Naive thymus-derived CD4-positive, alpha-beta T cell (primary cell): ENCODE measurements around the gene PLIN4. TPM values are rescaled to one million over a fixed set of nuclear protein-coding genes. Genes with fewer than 3 reads are reported as not detected.

Experiments
- ATAC-seq: fragments of 150-1000 bp; cut with Tn5 transposase; 2 replicates; pipeline ENCODE4 v1.10.0; 2021; ENCODE audit warnings: mild to moderate bottlenecking, moderate library complexity
- CTCF ChIA-PET: fragments of 350-600 bp; sonication (Branson Sonifier 250); formaldehyde crosslinking; loops from one replicate; lab custom pipeline; 2021; ENCODE audit warnings: antibody characterized with exemption; lab: Charles Lee
- POLR2A ChIA-PET: fragments of 350-600 bp; sonication (Branson Sonifier 250); formaldehyde crosslinking; loops from one replicate; lab custom pipeline; 2021; ENCODE audit warnings: antibody characterized with exemption, inconsistent platforms; lab: Charles Lee
- DNase-seq, 9 donors: peaks; one replicate each; pipeline versions ENCODE4 v3.0.0 to v3.0.0-alpha.2; 2020 to 2022; ENCODE audit warnings: mixed read lengths in 1 of 9
- H3K27ac ChIP-seq: one replicate; pipeline ENCODE4 v1.7.0; 2013; ENCODE audit warnings: mild to moderate bottlenecking, low read depth, low read length, moderate library complexity
- H3K27me3 ChIP-seq, 2 donors: one replicate each; pipeline ENCODE4 v1.7.0; 2013; ENCODE audit warnings: low read length in 2 of 2, mild to moderate bottlenecking in 2 of 2, moderate library complexity in 2 of 2; ENCODE audit not compliant: control insufficient read depth in 2 of 2, insufficient read depth in 2 of 2
- H3K36me3 ChIP-seq, 3 experiments: 1 replicate in 2 of 3; 2 replicates in 1 of 3; pipeline ENCODE4 v1.7.0; 2013; ENCODE audit warnings: low read length in 3 of 3, mild to moderate bottlenecking in 3 of 3, moderate library complexity in 1 of 3; ENCODE audit not compliant: insufficient read depth in 3 of 3, control insufficient read depth in 2 of 3
- H3K4me1 ChIP-seq, 2 donors: one replicate each; pipeline ENCODE4 v1.7.0; 2013; ENCODE audit warnings: low read length in 2 of 2, mild to moderate bottlenecking in 2 of 2, moderate library complexity in 1 of 2; ENCODE audit not compliant: control insufficient read depth in 2 of 2, insufficient read depth in 2 of 2
- H3K4me3 ChIP-seq: 2 replicates; pipeline ENCODE4 v1.7.0; 2013; ENCODE audit warnings: mild to moderate bottlenecking, low read length
- H3K9me3 ChIP-seq, 3 experiments: 1 replicate in 2 of 3; 2 replicates in 1 of 3; pipeline ENCODE4 v1.7.0; 2013; ENCODE audit warnings: low read length in 3 of 3; ENCODE audit not compliant: control insufficient read depth in 2 of 3
- H3K27ac Mint-ChIP-seq, 9 donors: one replicate each; pipeline ENCODE4 v1.8.0; 2020 to 2022; ENCODE audit warnings: mixed read lengths in 9 of 9, mild to moderate bottlenecking in 8 of 9, moderate library complexity in 5 of 9, inconsistent platforms in 2 of 9
- H3K27me3 Mint-ChIP-seq, 5 donors: one replicate each; pipeline ENCODE4 v1.8.0; 2021 to 2022; ENCODE audit warnings: mixed read lengths in 5 of 5, mild to moderate bottlenecking in 1 of 5
- H3K36me3 Mint-ChIP-seq, 5 donors: one replicate each; pipeline ENCODE4 v1.8.0; 2020 to 2022; ENCODE audit warnings: mixed read lengths in 5 of 5, mild to moderate bottlenecking in 3 of 5, inconsistent platforms in 1 of 5
- H3K4me1 Mint-ChIP-seq, 7 donors: one replicate each; pipeline ENCODE4 v1.8.0; 2020 to 2022; ENCODE audit warnings: mixed read lengths in 7 of 7, mild to moderate bottlenecking in 3 of 7, inconsistent platforms in 1 of 7
- H3K4me3 Mint-ChIP-seq, 10 donors: one replicate each; pipeline ENCODE4 v1.8.0; 2020 to 2022; ENCODE audit warnings: mild to moderate bottlenecking in 10 of 10, mixed read lengths in 10 of 10, moderate library complexity in 6 of 10, inconsistent platforms in 2 of 10
- H3K9me3 Mint-ChIP-seq, 11 donors: one replicate each; pipeline ENCODE4 v1.8.0; 2020 to 2022; ENCODE audit warnings: mixed read lengths in 11 of 11, mild to moderate bottlenecking in 4 of 11, inconsistent platforms in 1 of 11, moderate library complexity in 1 of 11
- intact Hi-C, 2 donors: fragments of 100-400 bp; cut with micrococcal nuclease; formaldehyde crosslinking; loops; one replicate each; pipeline ENCODE4 v1.15.1; 2023
- polyA plus RNA-seq, 2 donors: library from polyadenylated mRNA; unstranded; fragments of 300-500 nt; fragmentation: Illumina TruSeq; gene quantifications; one replicate each; pipeline ENCODE4 v1.2.3, GENCODE V29; 2021
- total RNA-seq, 6 experiments: library from RNA in 5 of 6; stranded (reverse) in 5 of 6; gene quantifications; 1 replicate in 5 of 6; 2 replicates in 1 of 6; pipeline ENCODE4 v1.2.3 and lab custom pipeline; 2021 to 2026

Gene PLIN4
- total and polyA plus RNA-seq, 7 experiments from 2014 or later: 0.08 to 0.24 (median 0.11) TPM; not detected in 2

- Histone ChIP-seq H3K9me3 (no peaks in the 10 kb centered on the region), H3K4me1 (no peaks in the 10 kb centered on the region), H3K27ac (no peak overlapping the region), H3K4me3 (no peak overlapping the region), H3K27me3 (no peaks in the 10 kb centered on the region), H3K36me3 (no peaks in the 10 kb centered on the region)
- Mint-ChIP-seq H3K9me3 (peaks cover 0 to 6% (median 0%) of the 10 kb centered on the region in 11 donors), H3K27me3 (peaks cover 0 to 25% (median 6%) of the 10 kb centered on the region in 5 donors), H3K36me3 (peaks cover 0 to 4% (median 0%) of the 10 kb centered on the region in 5 donors), H3K27ac (no peak overlapping the region), H3K4me3 (no peak overlapping the region), H3K4me1 (peaks cover 0 to 10% (median 0%) of the 10 kb centered on the region in 7 donors)
- ATAC-seq: no peak
- ChIA-PET POLR2A (no interaction called here), CTCF (no interaction called here)
- DNase-seq: no peak
- intact Hi-C loops: no loop called here
Measured at GRCh38 chr19:4554717-4555116, 36.4 kb upstream of the PLIN4 start.

GRCh38 chr19:4553775-4554174 is 35.5 kb upstream of the PLIN4 start:
- peaks cover 0 to 4% (median 0%) of the 10 kb centered on the region in 5 donors for H3K36me3 Mint-ChIP-seq
- ChIA-PET POLR2A (no interaction called here), CTCF (no interaction called here)
- H3K4me1 ChIP-seq: no peaks in the 10 kb centered on the region
- peaks cover 0 to 10% (median 0%) of the 10 kb centered on the region in 7 donors for H3K4me1 Mint-ChIP-seq
- intact Hi-C loops: no loop called here
- no peak overlapping the region for H3K4me3 Mint-ChIP-seq
- peaks cover 0 to 26% (median 6%) of the 10 kb centered on the region in 5 donors for H3K27me3 Mint-ChIP-seq
- no peaks in the 10 kb centered on the region for H3K9me3 ChIP-seq
- ATAC-seq (no peak), DNase-seq (no peak)
- peaks cover 0 to 6% (median 0%) of the 10 kb centered on the region in 11 donors for H3K9me3 Mint-ChIP-seq
- peak overlapping the region in 1 of 9 donors; percentile 73 for H3K27ac Mint-ChIP-seq
- no peaks in the 10 kb centered on the region for H3K27me3 ChIP-seq
- no peak overlapping the region for H3K4me3 ChIP-seq
- H3K27ac ChIP-seq: no peak overlapping the region
- no peaks in the 10 kb centered on the region for H3K36me3 ChIP-seq

GRCh38 chr19:4553092-4553695 is 34.9 kb upstream of the PLIN4 start:
- H3K36me3 Mint-ChIP-seq: peaks cover 0 to 4% (median 0%) of the 10 kb centered on the region in 5 donors
- Histone ChIP-seq H3K36me3 (no peaks in the 10 kb centered on the region), H3K4me3 (no peak overlapping the region), H3K9me3 (no peaks in the 10 kb centered on the region), H3K27ac (no peak overlapping the region), H3K27me3 (no peaks in the 10 kb centered on the region), H3K4me1 (no peaks in the 10 kb centered on the region)
- H3K4me1 Mint-ChIP-seq: peaks cover 0 to 10% (median 0%) of the 10 kb centered on the region in 7 donors
- H3K4me3 Mint-ChIP-seq: no peak overlapping the region
- peaks cover 0 to 6% (median 0%) of the 10 kb centered on the region in 11 donors for H3K9me3 Mint-ChIP-seq
- ChIA-PET POLR2A (no interaction called here), CTCF (no interaction called here)
- intact Hi-C loops: no loop called here
- H3K27me3 Mint-ChIP-seq: peaks cover 0 to 26% (median 6%) of the 10 kb centered on the region in 5 donors
- H3K27ac Mint-ChIP-seq: no peak overlapping the region
- DNase-seq: no peak
- no peak for ATAC-seq

- POLR2A ChIA-PET: no interaction called here
Measured at GRCh38 chr19:4552525-4552819, 34.2 kb upstream of the PLIN4 start.

GRCh38 chr19:4550479-4551050 is 32.3 kb upstream of the PLIN4 start:
- ATAC-seq (no peak), DNase-seq (no peak)
- H3K36me3 ChIP-seq: no peaks in the 10 kb centered on the region
- Mint-ChIP-seq H3K27me3 (peaks cover 0 to 26% (median 6%) of the 10 kb centered on the region in 5 donors), H3K27ac (no peak overlapping the region), H3K36me3 (peaks cover 0 to 4% (median 0%) of the 10 kb centered on the region in 5 donors), H3K4me3 (no peak overlapping the region), H3K4me1 (peaks cover 0 to 6% (median 0%) of the 10 kb centered on the region in 7 donors), H3K9me3 (peaks cover 0 to 6% (median 0%) of the 10 kb centered on the region in 11 donors)
- H3K27me3 ChIP-seq: no peaks in the 10 kb centered on the region
- H3K4me1 ChIP-seq: no peaks in the 10 kb centered on the region
- H3K4me3 ChIP-seq: no peak overlapping the region
- ChIA-PET POLR2A (no interaction called here), CTCF (no interaction called here)
- no peaks in the 10 kb centered on the region for H3K9me3 ChIP-seq
- H3K27ac ChIP-seq: no peak overlapping the region
- intact Hi-C loops: no loop called here

More at GRCh38 chr19:4552525-4552819, 34.2 kb upstream of the PLIN4 start:
- Histone ChIP-seq H3K4me1 (no peaks in the 10 kb centered on the region), H3K9me3 (no peaks in the 10 kb centered on the region), H3K36me3 (no peaks in the 10 kb centered on the region), H3K4me3 (no peak overlapping the region), H3K27ac (no peak overlapping the region), H3K27me3 (no peaks in the 10 kb centered on the region)
- peaks cover 0 to 26% (median 6%) of the 10 kb centered on the region in 5 donors for H3K27me3 Mint-ChIP-seq
- H3K4me1 Mint-ChIP-seq: peaks cover 0 to 10% (median 0%) of the 10 kb centered on the region in 7 donors
- H3K9me3 Mint-ChIP-seq: peaks cover 0 to 6% (median 0%) of the 10 kb centered on the region in 11 donors
- no peak overlapping the region for H3K4me3 Mint-ChIP-seq
- DNase-seq: no peak
- no peak overlapping the region for H3K27ac Mint-ChIP-seq
- CTCF ChIA-PET: no interaction called here
- ATAC-seq: no peak
- intact Hi-C loops: no loop called here
- H3K36me3 Mint-ChIP-seq: peaks cover 0 to 4% (median 0%) of the 10 kb centered on the region in 5 donors

- Histone ChIP-seq H3K4me3 (no peak overlapping the region), H3K9me3 (no peaks in the 10 kb centered on the region), H3K36me3 (no peaks in the 10 kb centered on the region), H3K27ac (no peak overlapping the region), H3K27me3 (no peaks in the 10 kb centered on the region), H3K4me1 (no peaks in the 10 kb centered on the region)
- CTCF ChIA-PET: no interaction called here
- Mint-ChIP-seq H3K9me3 (peaks cover 0 to 6% (median 0%) of the 10 kb centered on the region in 11 donors), H3K4me1 (peaks cover 0 to 5% (median 0%) of the 10 kb centered on the region in 7 donors), H3K4me3 (no peak overlapping the region), H3K27me3 (peaks cover 0 to 26% (median 6%) of the 10 kb centered on the region in 5 donors), H3K27ac (no peak overlapping the region), H3K36me3 (peaks cover 0 to 4% (median 0%) of the 10 kb centered on the region in 5 donors)
- POLR2A ChIA-PET: no interaction called here
- no peak for DNase-seq
- intact Hi-C loops: no loop called here
- ATAC-seq: no peak
Measured at GRCh38 chr19:4550018-4550417, 31.7 kb upstream of the PLIN4 start.
